ENCODE results near the gene THAP3. TPM values are rescaled to one million over a fixed set of nuclear protein-coding genes. Genes with fewer than 3 reads are reported as not detected.

THAP3 gene
- total RNA-seq, 2 donors from 2014 or later, result 13.0 to 22.4 TPM

DNA sequence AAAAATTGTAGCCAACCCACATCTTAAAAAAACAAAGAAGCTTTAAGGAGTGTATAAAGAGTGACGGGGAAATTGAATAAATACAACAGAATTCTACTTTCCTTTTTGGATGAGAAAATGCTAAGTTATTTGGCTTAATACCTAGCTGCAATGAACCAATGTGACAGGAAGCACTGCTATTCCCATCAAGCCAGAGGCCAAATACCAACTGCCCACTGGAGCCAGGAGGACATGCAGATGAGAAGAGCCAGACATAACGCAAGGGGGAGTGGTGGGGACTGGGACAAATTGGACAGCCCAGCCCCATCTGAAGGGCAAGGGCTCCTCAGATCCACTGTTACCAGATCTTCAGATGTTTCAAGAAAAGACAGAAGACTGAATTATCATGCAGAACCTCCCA lies 51.3 kb downstream of the THAP3 start:
- H3K4me3 Mint-ChIP-seq, result no peak overlapping the region
- Histone ChIP-seq H3K27me3 (ENCODE audit: control insufficient read depth, insufficient read depth, low read length, poor library complexity, severe bottlenecking) (no peaks in the 10 kb centered on the region), H3K4me1 (ENCODE audit: control insufficient read depth, insufficient read depth, low read length) (no peaks in the 10 kb centered on the region), H3K9ac (ENCODE audit: extremely low read depth, low read length, poor library complexity, severe bottlenecking) (no peak overlapping the region), H3K36me3 (ENCODE audit: control insufficient read depth, insufficient read depth, low read length) (peaks cover 68% of the 10 kb centered on the region), H3K9me3 (ENCODE audit: control insufficient read depth, low read length) (no peaks in the 10 kb centered on the region), H3K4me3 (ENCODE audit: low read length) (no peak overlapping the region), H3K27ac (ENCODE audit: low read depth, low read length) (no peak overlapping the region)
- no peaks in the 10 kb centered on the region for H3K4me1 Mint-ChIP-seq
- H3K27ac Mint-ChIP-seq, result no peak overlapping the region
- H3K9me3 Mint-ChIP-seq, result peaks cover under 1% of the 10 kb centered on the region
- DNase-seq, result no peak
- H3K27me3 Mint-ChIP-seq (ENCODE audit: insufficient read depth), result no peaks in the 10 kb centered on the region
- WGBS, 2 experiments (ENCODE audit: insufficient coverage in 1 of 2, insufficient read length in 1 of 2), result 98 to 100% methylated on average over 1 to 2 of the region's 2 CpGs
- TF ChIP-seq CTCF (conservative IDR thresholded peaks at IDR 0.05), result no peak
- peaks cover 73% of the 10 kb centered on the region for H3K36me3 Mint-ChIP-seq (ENCODE audit: low read depth)

Other genes starting within 250 kb of the THAP3 start
- 10 to 100 TPM; 51.3 to 70.7 TPM for gene ACOT7, start 231.1 kb upstream of the THAP3 start, total RNA-seq
- not detected for gene HES2, start 204.9 kb upstream of the THAP3 start, total RNA-seq
- gene ESPN, start 200.1 kb upstream of the THAP3 start, total RNA-seq, result 10 to 100 TPM in 1 of 2 donors, 1 to 10 TPM in 1; 4.1 to 10.5 TPM
- 10 to 100 TPM; 25.9 to 26.9 TPM for gene TNFRSF25, start 158.7 kb upstream of the THAP3 start, total RNA-seq
- 10 to 100 TPM; 32.6 to 38.8 TPM for gene PLEKHG5, start 133.2 kb upstream of the THAP3 start, total RNA-seq
- gene NOL9, start 70.4 kb upstream of the THAP3 start, total RNA-seq, result 10 to 100 TPM; 35.0 to 43.9 TPM
- under 1 TPM; 0.31 to 0.51 TPM for gene TAS1R1, start 69.6 kb upstream of the THAP3 start, total RNA-seq
- 10 to 100 TPM; 28.2 to 31.0 TPM for gene ZBTB48, start 44.9 kb upstream of the THAP3 start, total RNA-seq
- gene KLHL21, start 22.0 kb upstream of the THAP3 start, total RNA-seq, result 10 to 100 TPM; 10.9 to 13.2 TPM
- gene PHF13, start 11.1 kb upstream of the THAP3 start, total RNA-seq, result 10 to 100 TPM; 36.9 to 47.8 TPM
- gene DNAJC11, start 76.9 kb downstream of the THAP3 start, total RNA-seq, result 10 to 100 TPM; 64.7 to 71.1 TPM
- 100 to 1,000 TPM; 123 to 137 TPM for gene CAMTA1, start 160.6 kb downstream of the THAP3 start, total RNA-seq

All from endodermal cell (in vitro differentiated cells).